ENCODE data around the gene TRPC3. TPM values are rescaled to one million over a fixed set of nuclear protein-coding genes. Genes with fewer than 3 reads are reported as not detected.

The TRPC3 gene
- total RNA-seq, 2 experiments from 2014 or later: not detected

- Histone ChIP-seq H3K27me3 (ENCODE audit: control insufficient read depth in 1 of 2, insufficient read depth in 2 of 2, low read length in 2 of 2) (peaks cover 4 to 32% of the 10 kb centered on the region in 2 experiments), H3K9me3 (ENCODE audit: control insufficient read depth in 1 of 2, insufficient read depth in 1 of 2, low read length in 2 of 2) (no peaks in the 10 kb centered on the region), H3K4me3 (ENCODE audit: low read length) (no peak overlapping the region), H3K4me1 (ENCODE audit: insufficient read depth, low read length) (no peaks in the 10 kb centered on the region), H3K27ac (ENCODE audit: low read depth in 1 of 2, low read length in 2 of 2) (no peak overlapping the region), H3K36me3 (ENCODE audit: insufficient read depth, low read length) (no peaks in the 10 kb centered on the region)
- no peak for DNase-seq
- H3K4me1 Mint-ChIP-seq (ENCODE audit: low read depth): no peaks in the 10 kb centered on the region
- TF ChIP-seq, protein P1, sequence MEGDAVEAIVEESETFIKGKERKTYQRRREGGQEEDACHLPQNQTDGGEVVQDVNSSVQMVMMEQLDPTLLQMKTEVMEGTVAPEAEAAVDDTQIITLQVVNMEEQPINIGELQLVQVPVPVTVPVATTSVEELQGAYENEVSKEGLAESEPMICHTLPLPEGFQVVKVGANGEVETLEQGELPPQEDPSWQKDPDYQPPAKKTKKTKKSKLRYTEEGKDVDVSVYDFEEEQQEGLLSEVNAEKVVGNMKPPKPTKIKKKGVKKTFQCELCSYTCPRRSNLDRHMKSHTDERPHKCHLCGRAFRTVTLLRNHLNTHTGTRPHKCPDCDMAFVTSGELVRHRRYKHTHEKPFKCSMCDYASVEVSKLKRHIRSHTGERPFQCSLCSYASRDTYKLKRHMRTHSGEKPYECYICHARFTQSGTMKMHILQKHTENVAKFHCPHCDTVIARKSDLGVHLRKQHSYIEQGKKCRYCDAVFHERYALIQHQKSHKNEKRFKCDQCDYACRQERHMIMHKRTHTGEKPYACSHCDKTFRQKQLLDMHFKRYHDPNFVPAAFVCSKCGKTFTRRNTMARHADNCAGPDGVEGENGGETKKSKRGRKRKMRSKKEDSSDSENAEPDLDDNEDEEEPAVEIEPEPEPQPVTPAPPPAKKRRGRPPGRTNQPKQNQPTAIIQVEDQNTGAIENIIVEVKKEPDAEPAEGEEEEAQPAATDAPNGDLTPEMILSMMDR (IDR thresholded peaks at IDR 0.05): no peak
- intact Hi-C loops (cut with DNase I, micrococcal nuclease): no loop called here
- H3K27ac Mint-ChIP-seq: no peak overlapping the region
- no peak overlapping the region for H3K4me3 Mint-ChIP-seq
- CTCF ChIA-PET: no interaction called here
- peaks cover 50% of the 10 kb centered on the region for H3K27me3 Mint-ChIP-seq
- POLR2A ChIA-PET: no interaction called here
- H3K36me3 Mint-ChIP-seq (ENCODE audit: low read depth): no peaks in the 10 kb centered on the region
- H3K9me3 Mint-ChIP-seq: no peaks in the 10 kb centered on the region
- ATAC-seq (ENCODE audit: poor library complexity): no peak
These were observed 72.7 kb downstream of the TRPC3 start for GRCh38 chr4:121879135-121879534.

- no peaks in the 10 kb centered on the region for H3K4me1 ChIP-seq (ENCODE audit: insufficient read depth, low read length)
- intact Hi-C loops (cut with DNase I, micrococcal nuclease): no loop called here
- Mint-ChIP-seq H3K36me3 (ENCODE audit: low read depth) (no peaks in the 10 kb centered on the region), H3K4me3 (no peak overlapping the region), H3K27ac (no peak overlapping the region), H3K9me3 (no peaks in the 10 kb centered on the region), H3K4me1 (ENCODE audit: low read depth) (no peaks in the 10 kb centered on the region), H3K27me3 (peaks cover 57% of the 10 kb centered on the region)
- ATAC-seq (ENCODE audit: poor library complexity): no peak
- H3K9me3 ChIP-seq (ENCODE audit: control insufficient read depth in 1 of 2, insufficient read depth in 1 of 2, low read length in 2 of 2): no peaks in the 10 kb centered on the region
- ChIA-PET POLR2A (interaction anchor here (1.3 kb wide), 1 partner anchor 181 kb away, joined by 3 read pairs; no protein-coding TSS in a partner anchor), CTCF (interaction anchor here (0.9 kb wide), 1 partner anchor 23 kb away, joined by 4 read pairs; no protein-coding TSS in a partner anchor)
- H3K27me3 ChIP-seq (ENCODE audit: control insufficient read depth in 1 of 2, insufficient read depth in 2 of 2, low read length in 2 of 2): peaks cover 4 to 35% of the 10 kb centered on the region in 2 experiments
- TF ChIP-seq, protein P1 (IDR thresholded peaks at IDR 0.05): no peak
- DNase-seq: no peak
- H3K4me3 ChIP-seq (ENCODE audit: low read length): no peak overlapping the region
- H3K36me3 ChIP-seq (ENCODE audit: insufficient read depth, low read length): no peaks in the 10 kb centered on the region
- no peak overlapping the region for H3K27ac ChIP-seq (ENCODE audit: low read depth in 1 of 2, low read length in 2 of 2)
These were observed 74.7 kb downstream of the TRPC3 start for GRCh38 chr4:121877041-121877773.

DNA sequence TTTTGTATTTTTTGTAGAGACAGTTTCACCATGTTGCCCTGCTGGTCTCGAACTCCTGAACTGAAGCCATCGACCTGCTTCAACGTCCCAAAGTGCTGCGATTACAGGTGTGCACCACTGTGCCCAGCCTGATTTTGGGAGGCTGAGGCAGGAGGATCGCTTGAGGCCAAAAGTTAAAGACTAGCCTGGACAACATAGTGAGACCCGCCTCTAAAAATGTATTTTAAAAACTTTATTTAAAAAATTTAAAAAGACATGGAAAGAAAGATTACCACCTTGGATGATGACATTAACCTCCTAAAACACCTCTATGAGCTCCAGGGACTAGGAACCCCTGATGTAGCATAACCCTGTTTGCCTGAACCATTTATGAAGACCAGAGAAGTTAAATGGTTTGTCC, 75.8 kb downstream of the TRPC3 start:
- Histone ChIP-seq H3K27me3 (ENCODE audit: control insufficient read depth in 1 of 2, insufficient read depth in 2 of 2, low read length in 2 of 2) (peaks cover 4 to 35% of the 10 kb centered on the region in 2 experiments), H3K36me3 (ENCODE audit: insufficient read depth, low read length) (no peaks in the 10 kb centered on the region), H3K9me3 (ENCODE audit: control insufficient read depth in 1 of 2, insufficient read depth in 1 of 2, low read length in 2 of 2) (no peaks in the 10 kb centered on the region), H3K4me1 (ENCODE audit: insufficient read depth, low read length) (no peaks in the 10 kb centered on the region), H3K27ac (ENCODE audit: low read depth in 1 of 2, low read length in 2 of 2) (no peak overlapping the region), H3K4me3 (ENCODE audit: low read length) (no peak overlapping the region)
- ChIA-PET POLR2A (no interaction called here), CTCF (no interaction called here)
- Mint-ChIP-seq H3K4me1 (ENCODE audit: low read depth) (peaks cover 1% of the 10 kb centered on the region), H3K27me3 (peaks cover 52% of the 10 kb centered on the region), H3K27ac (no peak overlapping the region), H3K9me3 (no peaks in the 10 kb centered on the region), H3K4me3 (no peak overlapping the region), H3K36me3 (ENCODE audit: low read depth) (no peaks in the 10 kb centered on the region)
- ATAC-seq (ENCODE audit: poor library complexity) (no peak), DNase-seq (no peak)
- TF ChIP-seq, protein P1 (IDR thresholded peaks at IDR 0.05): no peak
- intact Hi-C loops (cut with DNase I, micrococcal nuclease): no loop called here

Data from CD4-positive, alpha-beta T cell (primary cell).